ENCODE results near the gene TCFL5.
A peak's percentile ranks its signal among the peaks of the same experiment; 100 is the strongest.

Gene TCFL5

GRCh38 chr20:62872184-62872847 is 10.7 kb upstream of the TCFL5 start:
- TF ChIP-seq CTCF (conservative IDR thresholded peaks at IDR 0.05): peak; percentile 42

GRCh38 chr20:62864207-62864606 is 2.6 kb upstream of the TCFL5 start:
- H3K27ac ChIP-seq: no peak overlapping the region
- no peak for TF ChIP-seq CTCF (conservative IDR thresholded peaks at IDR 0.05)

More at GRCh38 chr20:62872184-62872847, 10.7 kb upstream of the TCFL5 start:
- 0 out of 2 replicates have a peak overlapping the region, but pooled peaks have one; percentile 9 for H3K27ac ChIP-seq

GRCh38 chr20:62860924-62861691 is 514 bp downstream of the TCFL5 start:
- TF ChIP-seq CTCF (conservative IDR thresholded peaks at IDR 0.05): no peak
- H3K27ac ChIP-seq: peak overlapping the region; percentile 72

- peak overlapping the region; percentile 72 for H3K27ac ChIP-seq
- peak; percentile 50 for TF ChIP-seq CTCF (conservative IDR thresholded peaks at IDR 0.05)
Measured at GRCh38 chr20:62860391-62860923, 1.2 kb downstream of the TCFL5 start.

GRCh38 chr20:62859721-62860120 is 1.9 kb downstream of the TCFL5 start:
- peak overlapping the region; percentile 72; the same call in 1 of the 2 replicates for H3K27ac ChIP-seq

GRCh38 chr20:62858058-62858830 is 3.4 kb downstream of the TCFL5 start:
- no peak overlapping the region; the same call in 1 of the 2 replicates for H3K27ac ChIP-seq
- TF ChIP-seq CTCF (conservative IDR thresholded peaks at IDR 0.05): no peak

More at GRCh38 chr20:62859721-62860120, 1.9 kb downstream of the TCFL5 start:
- TF ChIP-seq CTCF (conservative IDR thresholded peaks at IDR 0.05): no peak
